GM12878 (cell line): ENCODE measurements around the gene DYRK1B. TPM values are rescaled to one million over a fixed set of nuclear protein-coding genes. Genes with fewer than 3 reads are reported as not detected.

Source experiments
- ATAC-seq: fragments of 200-7000 bp; cut with Tn5 transposase; 3 replicates; pipeline ENCODE4 v1.9.1; 2020; ENCODE audit warnings: mild to moderate bottlenecking, moderate library complexity
- BruUV-seq: library from RNA; stranded (reverse); fragments of 400-500 nt; replicated peaks from 2 replicates; lab custom pipeline; 2021; lab: Mats Ljungman, UMichigan
- CTCF ChIA-PET: fragments of 300-600 bp; sonication (Branson Sonifier 250); formaldehyde crosslinking; extraction: SDS; loops from one replicate; lab custom pipeline; 2021; ENCODE audit warnings: inconsistent platforms; lab: Yijun Ruan, JAX
- POLR2A ChIA-PET: fragments of 350-600 bp; formaldehyde crosslinking; extraction: SDS; loops from one replicate; lab custom pipeline; 2021; ENCODE audit warnings: inconsistent platforms; lab: Charles Lee
- RAD21 ChIA-PET: fragments of 300-600 bp; sonication (Branson Sonifier 250); formaldehyde crosslinking; loops from one replicate; lab custom pipeline; 2023; ENCODE audit warnings: antibody characterized with exemption; ENCODE audit not compliant: unreplicated experiment; lab: Charles Lee
- SMC1A ChIA-PET: fragments of 300-600 bp; sonication (Branson Sonifier 250); formaldehyde crosslinking; loops from one replicate; lab custom pipeline; 2023; ENCODE audit not compliant: unreplicated experiment, uncharacterized antibody; lab: Charles Lee
- DNase-seq: peaks from one replicate; pipeline ENCODE4 v3.0.0-alpha.2; 2011; ENCODE audit warnings: low read depth, low spot score
- FAIRE-seq: peaks from 3 replicates; lab custom pipeline; 2011; peaks lifted over from hg19 to GRCh38; lab: Jason Lieb, UNC
- H2AFZ ChIP-seq: 2 replicates; pipeline ENCODE4 v1.6.0; 2011; ENCODE audit warnings: low read depth, low read length, control low read depth; ENCODE audit not compliant: control insufficient read depth
- H3K27ac ChIP-seq: 2 replicates; pipeline ENCODE4 v1.5.1; 2011; ENCODE audit warnings: control low read depth; ENCODE audit not compliant: control insufficient read depth, insufficient read depth
- H3K27me3 ChIP-seq, 2 experiments: replicated peaks in 1 of 2; 2 replicates each; pipeline versions ENCODE4 v1.6.0 to v1.6.1; 2011; ENCODE audit warnings: low read length in 1 of 2; ENCODE audit not compliant: control insufficient read depth in 2 of 2, insufficient read depth in 2 of 2
- H3K36me3 ChIP-seq, 2 experiments: 2 replicates each; pipeline ENCODE4 v1.5.1; 2011; ENCODE audit warnings: low read length in 1 of 2; ENCODE audit not compliant: control insufficient read depth in 2 of 2, insufficient read depth in 2 of 2
- H3K4me1 ChIP-seq: 2 replicates; pipeline ENCODE4 v1.6.1; 2011; ENCODE audit warnings: mild to moderate bottlenecking, low read length, moderate library complexity, mixed read lengths; ENCODE audit not compliant: control insufficient read depth, insufficient read depth
- H3K4me2 ChIP-seq: 2 replicates; pipeline ENCODE4 v1.6.0; 2011; ENCODE audit warnings: control low read depth; ENCODE audit not compliant: control insufficient read depth, insufficient read depth
- H3K4me3 ChIP-seq: fragments of 200-600 bp; sonication (generic); 2 replicates; pipeline ENCODE4 v1.5.1; 2016
- H3K79me2 ChIP-seq: 2 replicates; pipeline ENCODE4 v1.6.0; 2011; ENCODE audit warnings: low read length; ENCODE audit not compliant: control insufficient read depth, insufficient read depth
- H3K9ac ChIP-seq: 2 replicates; pipeline ENCODE4 v1.8.0; 2011; ENCODE audit warnings: low read length, control low read depth, mixed read lengths; ENCODE audit not compliant: control insufficient read depth, insufficient read depth
- H3K9me3 ChIP-seq: replicated peaks from 3 replicates; pipeline ENCODE4 v1.5.1; 2011; ENCODE audit warnings: mild to moderate bottlenecking, low read length; ENCODE audit not compliant: control insufficient read depth, insufficient read depth
- H4K20me1 ChIP-seq: 2 replicates; pipeline ENCODE4 v1.6.0; 2011; ENCODE audit not compliant: control insufficient read depth, insufficient read depth
- EED ChIP-seq: sonication (generic); IDR thresholded peaks from 2 replicates; pipeline ENCODE4 v1.6.1; 2016; ENCODE audit warnings: antibody characterized with exemption, low read depth
- ESRRA ChIP-seq: IDR thresholded peaks from 2 replicates; pipeline ENCODE4 v1.6.1; 2012; ENCODE audit warnings: mild to moderate bottlenecking, low read length, improper control_type of control experiment
- IKZF1 ChIP-seq: fragments of 450-650 bp; conservative IDR thresholded peaks from 2 replicates; pipeline ENCODE4 v1.6.1; 2017; ENCODE audit warnings: antibody characterized with exemption, mild to moderate bottlenecking
- IKZF2 ChIP-seq, 2 experiments: fragments of 450-650 bp; IDR thresholded peaks; 2 replicates each; pipeline ENCODE4 v1.6.1; 2017; ENCODE audit warnings: mild to moderate bottlenecking in 2 of 2, moderate library complexity in 2 of 2
- MTA2 ChIP-seq: fragments of 450-650 bp; IDR thresholded peaks from 2 replicates; pipeline ENCODE4 v1.6.1; 2016; ENCODE audit warnings: low read depth, mild to moderate bottlenecking, moderate library complexity
- WGBS: methylation state at CpG from one replicate; pipeline ENCODE4 v1.1.6; 2016; ENCODE audit warnings: low lambda C conversion rate; ENCODE audit not compliant: insufficient replicate concordance, insufficient coverage; ENCODE audit errors: missing lambda C conversion rate; 5-methylcytosine and 5-hydroxymethylcytosine counted together
- in situ Hi-C: fragments of 300-500 bp; cut with MboI; formaldehyde crosslinking; loops from 9 replicates; pipeline ENCODE4 v1.14.3; 2018; ENCODE audit warnings: mixed read lengths
- intact Hi-C: fragments of 100-400 bp; cut with micrococcal nuclease; formaldehyde crosslinking; loops from one replicate; pipeline ENCODE4 v1.14.2; 2022; ENCODE audit not compliant: unreplicated experiment
- polyA plus RNA-seq, 11 experiments: library from polyadenylated mRNA; depleted of rRNA in 4 of 11; unstranded in 6 of 11; stranded (reverse) in 5 of 11; fragments of >200 nt; fragmentation: Nextera tagmentation in 4 of 11; fragmentation: Illumina TruSeq in 1 of 11; extraction: Ambion mirVana in 4 of 11; extraction: Trizol in 1 of 11; gene quantifications; 1 replicate in 1 of 11; 2 replicates in 10 of 11; pipeline versions ENCODE4 v1.2.1 to v1.2.3, GENCODE V29; 2011 to 2016; ENCODE audit warnings: inconsistent platforms in 2 of 11, missing spikeins in 2 of 11, low read depth in 1 of 11
- total RNA-seq, 4 experiments: library from RNA; depleted of rRNA in 3 of 4; stranded (reverse); fragments of >200 nt in 3 of 4; fragmentation: Illumina TruSeq in 1 of 4; extraction: Trizol in 1 of 4; gene quantifications; 2 replicates each; pipeline versions ENCODE4 v1.2.1 to v1.2.3, GENCODE V29; 2013 to 2021

Gene DYRK1B
- total and polyA plus RNA-seq, 10 of the 15 experiments (the other 5 are each of a cell fraction or from before 2014, with no cell fraction given), result 0.07 to 10.2 (median 3.4) TPM; not detected in 1

GRCh38 chr19:39845584-39845932 lies 11.6 kb upstream of the DYRK1B start:
- peak overlapping the region; percentile 91 for H3K4me2 ChIP-seq
- H3K9ac ChIP-seq, result peak overlapping the region; percentile 96
- peak overlapping the region; percentile 70 for H3K4me3 ChIP-seq
- POLR2A ChIA-PET, result interaction anchor here (0.8 to 5.1 kb wide), 13 partner anchors 10 to 345 kb away, joined by 3 to 34 read pairs (median 5); partner anchors contain the start of genes DYRK1B, MAP3K10 and PSMC4
- CTCF ChIA-PET, result interaction anchor here (0.8 to 9.1 kb wide), 16 partner anchors 10 to 303 kb away, joined by 3 to 466 read pairs (median 34); partner anchors contain the start of genes DYRK1B, PSMC4 and ZNF780A
- H3K27me3 ChIP-seq, result no peaks in the 10 kb centered on the region
- SMC1A ChIA-PET, result interaction anchor here (0.7 to 8.8 kb wide), 10 partner anchors 12 to 293 kb away, joined by 3 to 309 read pairs (median 12); partner anchors contain the start of genes DYRK1B and PSMC4
- no peak overlapping the region; the same call in 1 of the 2 replicates for H2AFZ ChIP-seq
- ATAC-seq (peak; percentile 8), DNase-seq (no peak), FAIRE-seq (no peak)
- 0 out of 4 replicates have a peak, but pooled peaks cover 0 to 8% of the 10 kb centered on the region in 2 experiments for H3K36me3 ChIP-seq
- H4K20me1 ChIP-seq, result no peaks in the 10 kb centered on the region; the same call in 1 of the 2 replicates
- H3K79me2 ChIP-seq, result peaks cover 60% of the 10 kb centered on the region
- in situ Hi-C loops (no loop called here), intact Hi-C loops (loop anchor here (2.0 kb wide), 1 partner anchor 79 kb away; no protein-coding TSS in a partner anchor)
- RAD21 ChIA-PET, result interaction anchor here (0.7 to 8.0 kb wide), 11 partner anchors 12 to 345 kb away, joined by 3 to 271 read pairs (median 3); partner anchors contain the start of genes DYRK1B, PSMC4 and ZNF546
- TF ChIP-seq ESRRA, result no peak
- peak; percentile 33; the same call in 1 of the 2 replicates for TF ChIP-seq EED
- TF ChIP-seq IKZF1, result peak; percentile 37; the same call in 1 of the 2 replicates
- TF ChIP-seq IKZF2 (IDR thresholded peaks at IDR 0.05), result peak; percentile 40 to 55; a peak in 2 of 4 replicates
- TF ChIP-seq MTA2, result peak; percentile 29; the same call in 1 of the 2 replicates
- peak overlapping the region; percentile 81 for H3K27ac ChIP-seq
- 2% methylated on average over 17 of the region's 17 CpGs for WGBS
- H3K4me1 ChIP-seq, result peaks cover 15% of the 10 kb centered on the region
- TSS peak; percentile 69 for BruUV-seq
- H3K9me3 ChIP-seq, result no peaks in the 10 kb centered on the region
